Measurements from ENCODE around the gene WDFY3.

The WDFY3 gene

GRCh38 chr4:84952004-84952403, 14.5 kb downstream of the WDFY3 start:
- no peaks in the 10 kb centered on the region for H3K27me3 ChIP-seq (replicated peaks in 2 of 5; ENCODE audit: control insufficient read depth in 4 of 5, insufficient read depth in 5 of 5, low read length in 4 of 5)
- no peaks in the 10 kb centered on the region for H3K36me3 ChIP-seq (ENCODE audit: control insufficient read depth in 4 of 4, insufficient read depth in 4 of 4, low read length in 3 of 4)
- WGBS (ENCODE audit: insufficient coverage): no CpG with 5 or more reads among the region's 1 CpG
- no peak for DNase-seq
- H3K9me3 ChIP-seq (ENCODE audit: control extremely low read depth in 1 of 5, control insufficient read depth in 4 of 5, insufficient read depth in 2 of 5, low read depth in 1 of 5, low read length in 4 of 5): no peaks in the 10 kb centered on the region
- no peaks in the 10 kb centered on the region for H3K4me1 ChIP-seq (ENCODE audit: control extremely low read depth in 1 of 4, control insufficient read depth in 4 of 4, insufficient read depth in 4 of 4, low read length in 3 of 4)
- H3K27ac ChIP-seq (ENCODE audit: insufficient read depth in 1 of 2, low read depth in 1 of 2, low read length in 2 of 2, poor library complexity in 1 of 2, severe bottlenecking in 2 of 2): no peak overlapping the region
- no peak overlapping the region for H3K4me3 ChIP-seq (ENCODE audit: control insufficient read depth in 1 of 7, extremely low read depth in 1 of 7, insufficient read depth in 4 of 7, low read depth in 2 of 7, low read length in 6 of 7)
- ChIA-PET POLR2A (no interaction called here), CTCF (no interaction called here)

GRCh38 chr4:84948056-84948455, 18.4 kb downstream of the WDFY3 start:
- DNase-seq: no peak
- WGBS (ENCODE audit: insufficient coverage): no CpG with 5 or more reads among the region's 2 CpGs
- no peak overlapping the region for H3K27ac ChIP-seq (ENCODE audit: insufficient read depth in 1 of 2, low read depth in 1 of 2, low read length in 2 of 2, poor library complexity in 1 of 2, severe bottlenecking in 2 of 2)
- H3K4me1 ChIP-seq (ENCODE audit: control extremely low read depth in 1 of 4, control insufficient read depth in 4 of 4, insufficient read depth in 4 of 4, low read length in 3 of 4): peaks cover 0 to 3% (median 0%) of the 10 kb centered on the region in 4 experiments
- no peaks in the 10 kb centered on the region for H3K36me3 ChIP-seq (ENCODE audit: control insufficient read depth in 4 of 4, insufficient read depth in 4 of 4, low read length in 3 of 4)
- ChIA-PET CTCF (no interaction called here), POLR2A (interaction anchor here (0.7 kb wide), 1 partner anchor 10 kb away, joined by 3 read pairs; no protein-coding TSS in a partner anchor)
- H3K4me3 ChIP-seq (ENCODE audit: control insufficient read depth in 1 of 7, extremely low read depth in 1 of 7, insufficient read depth in 4 of 7, low read depth in 2 of 7, low read length in 6 of 7): no peak overlapping the region
- no peaks in the 10 kb centered on the region for H3K27me3 ChIP-seq (replicated peaks in 2 of 5; ENCODE audit: control insufficient read depth in 4 of 5, insufficient read depth in 5 of 5, low read length in 4 of 5)
- no peaks in the 10 kb centered on the region for H3K9me3 ChIP-seq (ENCODE audit: control extremely low read depth in 1 of 5, control insufficient read depth in 4 of 5, insufficient read depth in 2 of 5, low read depth in 1 of 5, low read length in 4 of 5)

- no peak overlapping the region for H3K27ac ChIP-seq (ENCODE audit: insufficient read depth in 1 of 2, low read depth in 1 of 2, low read length in 2 of 2, poor library complexity in 1 of 2, severe bottlenecking in 2 of 2)
- peaks cover 0 to 16% (median 0%) of the 10 kb centered on the region in 5 experiments for H3K9me3 ChIP-seq (ENCODE audit: control extremely low read depth in 1 of 5, control insufficient read depth in 4 of 5, insufficient read depth in 2 of 5, low read depth in 1 of 5, low read length in 4 of 5)
- H3K4me3 ChIP-seq (ENCODE audit: control insufficient read depth in 1 of 7, extremely low read depth in 1 of 7, insufficient read depth in 4 of 7, low read depth in 2 of 7, low read length in 6 of 7): no peak overlapping the region
- ChIA-PET CTCF (no interaction called here), POLR2A (no interaction called here)
- H3K27me3 ChIP-seq (replicated peaks in 2 of 5; ENCODE audit: control insufficient read depth in 4 of 5, insufficient read depth in 5 of 5, low read length in 4 of 5): no peaks in the 10 kb centered on the region
- DNase-seq: no peak
- peaks cover 0 to 3% (median 0%) of the 10 kb centered on the region in 4 experiments for H3K36me3 ChIP-seq (ENCODE audit: control insufficient read depth in 4 of 4, insufficient read depth in 4 of 4, low read length in 3 of 4)
- 67% methylated on average over 1 of the region's 1 CpG for WGBS (ENCODE audit: insufficient coverage)
- H3K4me1 ChIP-seq (ENCODE audit: control extremely low read depth in 1 of 4, control insufficient read depth in 4 of 4, insufficient read depth in 4 of 4, low read length in 3 of 4): peaks cover 0 to 3% (median 0%) of the 10 kb centered on the region in 4 experiments
Observed at GRCh38 chr4:84944947-84945346, 21.5 kb downstream of the WDFY3 start.

- peaks cover 0 to 19% (median 0%) of the 10 kb centered on the region in 5 experiments for H3K9me3 ChIP-seq (ENCODE audit: control extremely low read depth in 1 of 5, control insufficient read depth in 4 of 5, insufficient read depth in 2 of 5, low read depth in 1 of 5, low read length in 4 of 5)
- no peak overlapping the region for H3K27ac ChIP-seq (ENCODE audit: insufficient read depth in 1 of 2, low read depth in 1 of 2, low read length in 2 of 2, poor library complexity in 1 of 2, severe bottlenecking in 2 of 2)
- ChIA-PET CTCF (no interaction called here), POLR2A (no interaction called here)
- DNase-seq: no peak
- no peaks in the 10 kb centered on the region for H3K4me1 ChIP-seq (ENCODE audit: control extremely low read depth in 1 of 4, control insufficient read depth in 4 of 4, insufficient read depth in 4 of 4, low read length in 3 of 4)
- peaks cover 0 to 3% (median 0%) of the 10 kb centered on the region in 4 experiments for H3K36me3 ChIP-seq (ENCODE audit: control insufficient read depth in 4 of 4, insufficient read depth in 4 of 4, low read length in 3 of 4)
- no peaks in the 10 kb centered on the region for H3K27me3 ChIP-seq (replicated peaks in 2 of 5; ENCODE audit: control insufficient read depth in 4 of 5, insufficient read depth in 5 of 5, low read length in 4 of 5)
- H3K4me3 ChIP-seq (ENCODE audit: control insufficient read depth in 1 of 7, extremely low read depth in 1 of 7, insufficient read depth in 4 of 7, low read depth in 2 of 7, low read length in 6 of 7): no peak overlapping the region
Observed at GRCh38 chr4:84940960-84941359, 25.5 kb downstream of the WDFY3 start.

- POLR2A ChIA-PET: no interaction called here
- Histone ChIP-seq H3K4me1 (ENCODE audit: control extremely low read depth in 1 of 4, control insufficient read depth in 4 of 4, insufficient read depth in 4 of 4, low read length in 3 of 4) (no peaks in the 10 kb centered on the region), H3K36me3 (ENCODE audit: control insufficient read depth in 4 of 4, insufficient read depth in 4 of 4, low read length in 3 of 4) (peaks cover 0 to 3% (median 0%) of the 10 kb centered on the region in 4 experiments), H3K27me3 (replicated peaks in 2 of 5; ENCODE audit: control insufficient read depth in 4 of 5, insufficient read depth in 5 of 5, low read length in 4 of 5) (no peaks in the 10 kb centered on the region), H3K27ac (ENCODE audit: insufficient read depth in 1 of 2, low read depth in 1 of 2, low read length in 2 of 2, poor library complexity in 1 of 2, severe bottlenecking in 2 of 2) (no peak overlapping the region), H3K9me3 (ENCODE audit: control extremely low read depth in 1 of 5, control insufficient read depth in 4 of 5, insufficient read depth in 2 of 5, low read depth in 1 of 5, low read length in 4 of 5) (peaks cover 0 to 19% (median 0%) of the 10 kb centered on the region in 5 experiments), H3K4me3 (ENCODE audit: control insufficient read depth in 1 of 7, extremely low read depth in 1 of 7, insufficient read depth in 4 of 7, low read depth in 2 of 7, low read length in 6 of 7) (no peak overlapping the region)
- no peak for DNase-seq
- CTCF ChIA-PET: no interaction called here
- WGBS (ENCODE audit: insufficient coverage): 100% methylated on average over 5 of the region's 6 CpGs
Observed at GRCh38 chr4:84939113-84939512, 27.4 kb downstream of the WDFY3 start.

- WGBS (ENCODE audit: insufficient coverage): 67% methylated on average over 1 of the region's 2 CpGs
- H3K36me3 ChIP-seq (ENCODE audit: control insufficient read depth in 4 of 4, insufficient read depth in 4 of 4, low read length in 3 of 4): peaks cover 0 to 3% (median 0%) of the 10 kb centered on the region in 4 experiments
- CTCF ChIA-PET: no interaction called here
- POLR2A ChIA-PET: interaction anchor here (0.6 kb wide), 1 partner anchor 9 kb away, joined by 3 read pairs; no protein-coding TSS in a partner anchor
- peaks cover 0 to 19% (median 0%) of the 10 kb centered on the region in 5 experiments for H3K9me3 ChIP-seq (ENCODE audit: control extremely low read depth in 1 of 5, control insufficient read depth in 4 of 5, insufficient read depth in 2 of 5, low read depth in 1 of 5, low read length in 4 of 5)
- no peak for DNase-seq
- no peaks in the 10 kb centered on the region for H3K27me3 ChIP-seq (replicated peaks in 2 of 5; ENCODE audit: control insufficient read depth in 4 of 5, insufficient read depth in 5 of 5, low read length in 4 of 5)
- H3K4me3 ChIP-seq (ENCODE audit: control insufficient read depth in 1 of 7, extremely low read depth in 1 of 7, insufficient read depth in 4 of 7, low read depth in 2 of 7, low read length in 6 of 7): no peak overlapping the region
- H3K27ac ChIP-seq (ENCODE audit: insufficient read depth in 1 of 2, low read depth in 1 of 2, low read length in 2 of 2, poor library complexity in 1 of 2, severe bottlenecking in 2 of 2): no peak overlapping the region
- no peaks in the 10 kb centered on the region for H3K4me1 ChIP-seq (ENCODE audit: control extremely low read depth in 1 of 4, control insufficient read depth in 4 of 4, insufficient read depth in 4 of 4, low read length in 3 of 4)
Observed at GRCh38 chr4:84938316-84938715, 28.2 kb downstream of the WDFY3 start.

- ChIA-PET POLR2A (no interaction called here), CTCF (no interaction called here)
- Histone ChIP-seq H3K27me3 (replicated peaks in 2 of 5; ENCODE audit: control insufficient read depth in 4 of 5, insufficient read depth in 5 of 5, low read length in 4 of 5) (no peaks in the 10 kb centered on the region), H3K36me3 (ENCODE audit: control insufficient read depth in 4 of 4, insufficient read depth in 4 of 4, low read length in 3 of 4) (peaks cover 0 to 2% (median 0%) of the 10 kb centered on the region in 4 experiments), H3K9me3 (ENCODE audit: control extremely low read depth in 1 of 5, control insufficient read depth in 4 of 5, insufficient read depth in 2 of 5, low read depth in 1 of 5, low read length in 4 of 5) (peaks cover 0 to 15% (median 0%) of the 10 kb centered on the region in 5 experiments), H3K4me3 (ENCODE audit: control insufficient read depth in 1 of 7, extremely low read depth in 1 of 7, insufficient read depth in 4 of 7, low read depth in 2 of 7, low read length in 6 of 7) (no peak overlapping the region), H3K4me1 (ENCODE audit: control extremely low read depth in 1 of 4, control insufficient read depth in 4 of 4, insufficient read depth in 4 of 4, low read length in 3 of 4) (no peaks in the 10 kb centered on the region), H3K27ac (ENCODE audit: insufficient read depth in 1 of 2, low read depth in 1 of 2, low read length in 2 of 2, poor library complexity in 1 of 2, severe bottlenecking in 2 of 2) (no peak overlapping the region)
- DNase-seq: no peak
- 100% methylated on average over 2 of the region's 3 CpGs for WGBS (ENCODE audit: insufficient coverage)
Observed at GRCh38 chr4:84937381-84937977, 29.0 kb downstream of the WDFY3 start.

Measured in common myeloid progenitor, CD34-positive (primary cell).